Measurements from ENCODE around the gene RNF224. TPM values are rescaled to one million over a fixed set of nuclear protein-coding genes. Genes with fewer than 3 reads are reported as not detected.
"Not testable (repeated sequence)": the region's sequence is repeated elsewhere in the genome, so short reads cannot be mapped to it uniquely, and the experiment has no call there.

RNF224 gene
- total and polyA plus RNA-seq, 2 experiments from 2014 or later = 0.63 TPM; not detected in 1

DNA sequence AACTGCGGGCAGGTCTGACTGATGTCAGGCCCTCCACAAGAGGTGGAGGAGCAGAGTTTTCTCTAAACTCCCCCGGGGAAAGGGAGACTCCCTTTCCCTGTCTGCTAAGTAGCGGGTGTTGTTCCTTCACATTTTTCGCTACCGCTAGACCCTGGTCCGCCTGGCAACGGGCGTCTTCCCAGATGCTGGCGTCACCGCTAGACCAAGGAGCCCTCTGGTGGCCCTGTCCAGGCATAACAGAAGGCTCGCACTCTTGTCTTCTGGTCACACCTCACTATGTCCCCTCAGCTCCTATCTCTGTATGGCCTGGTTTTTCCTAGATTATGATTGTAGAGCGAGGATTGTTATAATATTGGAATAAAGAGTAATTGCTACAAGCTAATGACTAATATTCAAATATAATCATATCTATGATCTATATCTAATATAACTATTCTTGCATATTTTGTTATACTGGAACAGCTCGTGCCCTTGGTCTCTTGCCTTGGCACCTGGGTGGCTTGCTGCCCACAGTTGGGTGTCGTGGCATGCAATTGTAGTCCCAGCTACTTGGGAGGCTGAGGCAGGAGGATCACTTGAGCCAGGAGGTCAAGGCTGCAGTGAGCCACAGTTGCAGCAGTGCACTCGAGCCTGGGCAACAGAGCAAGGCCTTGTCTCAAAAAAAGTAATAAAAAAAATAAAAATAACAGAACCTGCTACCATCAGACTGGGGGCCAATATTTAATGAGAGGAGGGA lies 35.0 kb downstream of the RNF224 start:
- not testable (repeated sequence) for H3K4me3 ChIP-seq; H3K9me3 Mint-ChIP-seq; H2AFZ ChIP-seq; H3K9me2 ChIP-seq (ENCODE audit: insufficient read depth); H3K27ac ChIP-seq (ENCODE audit: low read depth); H3K36me3 ChIP-seq (ENCODE audit: insufficient read depth); H3K27me3 Mint-ChIP-seq (ENCODE audit: insufficient read depth, low read depth, poor library complexity); DNase-seq (ENCODE audit: low spot score); H3K27ac Mint-ChIP-seq; H4K20me1 ChIP-seq (replicated peaks; ENCODE audit: insufficient read depth); H3K4me2 ChIP-seq; H3K4me3 Mint-ChIP-seq; H3K79me2 ChIP-seq (replicated peaks; ENCODE audit: insufficient read depth); H3K27me3 ChIP-seq (ENCODE audit: insufficient read depth); H3K4me1 ChIP-seq (ENCODE audit: insufficient read depth); H3K4me1 Mint-ChIP-seq
- TF ChIP-seq CREB1 (CRISPR knock-in tag; IDR thresholded peaks at IDR 0.05; ENCODE audit: low read depth) = peak; percentile 60
- TF ChIP-seq, protein P1, sequence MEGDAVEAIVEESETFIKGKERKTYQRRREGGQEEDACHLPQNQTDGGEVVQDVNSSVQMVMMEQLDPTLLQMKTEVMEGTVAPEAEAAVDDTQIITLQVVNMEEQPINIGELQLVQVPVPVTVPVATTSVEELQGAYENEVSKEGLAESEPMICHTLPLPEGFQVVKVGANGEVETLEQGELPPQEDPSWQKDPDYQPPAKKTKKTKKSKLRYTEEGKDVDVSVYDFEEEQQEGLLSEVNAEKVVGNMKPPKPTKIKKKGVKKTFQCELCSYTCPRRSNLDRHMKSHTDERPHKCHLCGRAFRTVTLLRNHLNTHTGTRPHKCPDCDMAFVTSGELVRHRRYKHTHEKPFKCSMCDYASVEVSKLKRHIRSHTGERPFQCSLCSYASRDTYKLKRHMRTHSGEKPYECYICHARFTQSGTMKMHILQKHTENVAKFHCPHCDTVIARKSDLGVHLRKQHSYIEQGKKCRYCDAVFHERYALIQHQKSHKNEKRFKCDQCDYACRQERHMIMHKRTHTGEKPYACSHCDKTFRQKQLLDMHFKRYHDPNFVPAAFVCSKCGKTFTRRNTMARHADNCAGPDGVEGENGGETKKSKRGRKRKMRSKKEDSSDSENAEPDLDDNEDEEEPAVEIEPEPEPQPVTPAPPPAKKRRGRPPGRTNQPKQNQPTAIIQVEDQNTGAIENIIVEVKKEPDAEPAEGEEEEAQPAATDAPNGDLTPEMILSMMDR (conservative IDR thresholded peaks at IDR 0.05; ENCODE audit: low read depth in 2 of 2) = peak; percentile 32 to 54; a peak in 3 of 4 replicates
- peaks cover 27% of the 10 kb centered on the region for H3K36me3 Mint-ChIP-seq (ENCODE audit: low read depth)
- 0 out of 2 replicates have a peak, but pooled peaks cover 11% of the 10 kb centered on the region for H3F3A ChIP-seq (replicated peaks; ENCODE audit: low read depth)
- peak; percentile 67 for ATAC-seq

DNA sequence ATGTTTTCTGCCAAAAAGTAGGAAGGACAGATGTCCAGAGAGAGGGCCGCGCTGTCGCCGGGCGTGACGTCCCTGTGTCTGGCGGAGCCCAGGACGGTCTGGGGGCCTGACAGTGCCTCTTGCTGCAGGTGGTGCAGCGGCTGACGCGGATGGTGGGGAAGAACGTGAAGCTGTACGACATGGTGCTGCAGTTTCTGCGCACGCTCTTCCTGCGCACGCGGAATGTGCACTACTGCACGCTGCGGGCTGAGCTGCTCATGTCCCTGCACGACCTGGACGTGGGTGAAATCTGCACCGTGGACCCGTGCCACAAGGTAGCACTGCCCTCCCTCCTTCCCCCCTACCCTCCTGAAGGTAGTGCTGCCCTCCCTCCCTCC lies 35.6 kb downstream of the RNF224 start:
- H3K36me3 Mint-ChIP-seq (ENCODE audit: low read depth) = peaks cover 32% of the 10 kb centered on the region
- Histone ChIP-seq H3K79me2 (replicated peaks; ENCODE audit: insufficient read depth) (0 out of 2 replicates have a peak, but pooled peaks cover 4% of the 10 kb centered on the region), H3K4me2 (no peak overlapping the region), H3K9me2 (ENCODE audit: insufficient read depth) (no peaks in the 10 kb centered on the region), H3F3A (replicated peaks; ENCODE audit: low read depth) (0 out of 2 replicates have a peak, but pooled peaks cover 11% of the 10 kb centered on the region), H2AFZ (no peak overlapping the region), H3K27ac (ENCODE audit: low read depth) (no peak overlapping the region), H3K4me3 (no peak overlapping the region), H3K36me3 (ENCODE audit: insufficient read depth) (peaks cover 12% of the 10 kb centered on the region), H4K20me1 (replicated peaks; ENCODE audit: insufficient read depth) (0 out of 2 replicates have a peak, but pooled peaks cover 2% of the 10 kb centered on the region), H3K27me3 (ENCODE audit: insufficient read depth) (no peaks in the 10 kb centered on the region), H3K4me1 (ENCODE audit: insufficient read depth) (no peaks in the 10 kb centered on the region)
- peaks cover 4% of the 10 kb centered on the region; the same call in 2 of the 3 replicates for H3K4me1 Mint-ChIP-seq
- H3K27ac Mint-ChIP-seq = no peak overlapping the region
- H3K9me3 Mint-ChIP-seq = no peaks in the 10 kb centered on the region; the same call in 2 of the 3 replicates
- DNase-seq (ENCODE audit: low spot score) = no peak
- H3K4me3 Mint-ChIP-seq = no peak overlapping the region
- peaks cover 9% of the 10 kb centered on the region for H3K27me3 Mint-ChIP-seq (ENCODE audit: insufficient read depth, low read depth, poor library complexity)
- ATAC-seq = no peak
- TF ChIP-seq STAT1 (IDR thresholded peaks at IDR 0.05; ENCODE audit: unreplicated experiment) (no peak), EZH2 (IDR thresholded peaks at IDR 0.05; ENCODE audit: low read depth, unreplicated experiment) (no peak), EZH2phosphoT487 (IDR thresholded peaks at IDR 0.05; ENCODE audit: unreplicated experiment) (no peak), CREB1 (CRISPR knock-in tag; IDR thresholded peaks at IDR 0.05; ENCODE audit: low read depth) (no peak), ZNF331 (CRISPR knock-in tag; IDR thresholded peaks at IDR 0.05; ENCODE audit: low read depth) (no peak), POLR2AphosphoS5 (IDR thresholded peaks at IDR 0.05; ENCODE audit: low read depth) (no peak), JUNB (IDR thresholded peaks at IDR 0.05; ENCODE audit: unreplicated experiment) (no peak)
- TF ChIP-seq, protein P1 (conservative IDR thresholded peaks at IDR 0.05; ENCODE audit: low read depth in 2 of 2) = no peak
- TF ChIP-seq, protein P2, sequence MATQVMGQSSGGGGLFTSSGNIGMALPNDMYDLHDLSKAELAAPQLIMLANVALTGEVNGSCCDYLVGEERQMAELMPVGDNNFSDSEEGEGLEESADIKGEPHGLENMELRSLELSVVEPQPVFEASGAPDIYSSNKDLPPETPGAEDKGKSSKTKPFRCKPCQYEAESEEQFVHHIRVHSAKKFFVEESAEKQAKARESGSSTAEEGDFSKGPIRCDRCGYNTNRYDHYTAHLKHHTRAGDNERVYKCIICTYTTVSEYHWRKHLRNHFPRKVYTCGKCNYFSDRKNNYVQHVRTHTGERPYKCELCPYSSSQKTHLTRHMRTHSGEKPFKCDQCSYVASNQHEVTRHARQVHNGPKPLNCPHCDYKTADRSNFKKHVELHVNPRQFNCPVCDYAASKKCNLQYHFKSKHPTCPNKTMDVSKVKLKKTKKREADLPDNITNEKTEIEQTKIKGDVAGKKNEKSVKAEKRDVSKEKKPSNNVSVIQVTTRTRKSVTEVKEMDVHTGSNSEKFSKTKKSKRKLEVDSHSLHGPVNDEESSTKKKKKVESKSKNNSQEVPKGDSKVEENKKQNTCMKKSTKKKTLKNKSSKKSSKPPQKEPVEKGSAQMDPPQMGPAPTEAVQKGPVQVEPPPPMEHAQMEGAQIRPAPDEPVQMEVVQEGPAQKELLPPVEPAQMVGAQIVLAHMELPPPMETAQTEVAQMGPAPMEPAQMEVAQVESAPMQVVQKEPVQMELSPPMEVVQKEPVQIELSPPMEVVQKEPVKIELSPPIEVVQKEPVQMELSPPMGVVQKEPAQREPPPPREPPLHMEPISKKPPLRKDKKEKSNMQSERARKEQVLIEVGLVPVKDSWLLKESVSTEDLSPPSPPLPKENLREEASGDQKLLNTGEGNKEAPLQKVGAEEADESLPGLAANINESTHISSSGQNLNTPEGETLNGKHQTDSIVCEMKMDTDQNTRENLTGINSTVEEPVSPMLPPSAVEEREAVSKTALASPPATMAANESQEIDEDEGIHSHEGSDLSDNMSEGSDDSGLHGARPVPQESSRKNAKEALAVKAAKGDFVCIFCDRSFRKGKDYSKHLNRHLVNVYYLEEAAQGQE (IDR thresholded peaks at IDR 0.05; ENCODE audit: unreplicated experiment) = no peak
